Body of pancreas (tissue), 4 donors: ENCODE results near the gene CRYBB1. TPM values are rescaled to one million over a fixed set of nuclear protein-coding genes. Genes with fewer than 3 reads are reported as not detected.

Source experiments
- ATAC-seq: fragments of 150-250 bp; one replicate; pipeline ENCODE4 v1.9.1; 2016
- DNase-seq, 4 donors: peaks; one replicate each; pipeline ENCODE4 v3.0.0-alpha.2; 2019
- H3K27ac ChIP-seq, 4 donors: fragments of 200-600 bp; sonication (generic); 1 replicate in 3 of 4; 2 replicates in 1 of 4; pipeline versions ENCODE4 v1.5.1 to v1.6.1; 2016 to 2019; ENCODE audit warnings: mild to moderate bottlenecking in 1 of 4, mixed read lengths in 1 of 4, moderate library complexity in 1 of 4
- H3K27me3 ChIP-seq, 2 donors: fragments of 200-600 bp; sonication (generic); one replicate each; pipeline ENCODE4 v1.6.0; 2016; ENCODE audit warnings: mild to moderate bottlenecking in 1 of 2
- H3K36me3 ChIP-seq, 2 donors: fragments of 200-600 bp; sonication (generic); replicated peaks in 1 of 2; 2 replicates each; pipeline ENCODE4 v1.5.1; 2016; ENCODE audit warnings: low read depth in 2 of 2; ENCODE audit not compliant: insufficient read depth in 1 of 2
- H3K4me1 ChIP-seq: fragments of 200-600 bp; sonication (generic); one replicate; pipeline ENCODE4 v1.6.0; 2016
- H3K4me3 ChIP-seq, 2 donors: fragments of 200-600 bp; sonication (generic); 1 replicate in 1 of 2; 2 replicates in 1 of 2; pipeline ENCODE4 v1.5.1; 2016 to 2019
- H3K9me3 ChIP-seq, 3 donors: fragments of 200-600 bp; sonication (generic); 1 replicate in 2 of 3; 2 replicates in 1 of 3; pipeline ENCODE4 v1.5.1; 2016
- CTCF ChIP-seq, 7 experiments: fragments of 450-650 bp in 4 of 7; fragments of 200-600 bp in 3 of 7; sonication (generic) in 3 of 7; IDR thresholded peaks; one replicate each; pipeline ENCODE4 v1.5.1; 2016 to 2019; ENCODE audit warnings: antibody characterized with exemption in 7 of 7
- POLR2A ChIP-seq, 3 donors: fragments of 450-650 bp; IDR thresholded peaks; one replicate each; pipeline ENCODE4 v1.6.1; 2016; ENCODE audit warnings: antibody characterized with exemption in 3 of 3, mild to moderate bottlenecking in 2 of 3
- WGBS, 2 donors: methylation state at CpG; one replicate each; pipeline ENCODE4 v1.1.5; 2017; 5-methylcytosine and 5-hydroxymethylcytosine counted together
- intact Hi-C: fragments of 100-400 bp; cut with DNase I; formaldehyde crosslinking; loops from one replicate; pipeline ENCODE4 v1.15.1; 2023
- total RNA-seq, 2 donors: library from RNA; depleted of rRNA; stranded (reverse); fragments of >200 nt; gene quantifications; one replicate each; pipeline ENCODE4 v1.1.0, GENCODE V29; 2016

The CRYBB1 gene
- total RNA-seq, 2 donors from 2014 or later, result 0.52 TPM; not detected in 1

GRCh38 chr22:26610072-26610958 lies 7.5 kb downstream of the CRYBB1 start:
- intact Hi-C loops, result no loop called here
- no peaks in the 10 kb centered on the region for H3K4me1 ChIP-seq
- DNase-seq (peak in 2 of 4 donors; percentile 10 to 16), ATAC-seq (no peak)
- no peak overlapping the region for H3K27ac ChIP-seq
- TF ChIP-seq POLR2A (IDR thresholded peaks at IDR 0.05) (no peak), CTCF (IDR thresholded peaks at IDR 0.05) (no peak)
- H3K36me3 ChIP-seq, result no peaks in the 10 kb centered on the region
- H3K27me3 ChIP-seq, result no peaks in the 10 kb centered on the region
- WGBS, 2 donors, result 51 to 69% methylated on average over 12 of the region's 12 CpGs
- no peaks in the 10 kb centered on the region for H3K9me3 ChIP-seq
- no peak overlapping the region for H3K4me3 ChIP-seq

- ATAC-seq (no peak), DNase-seq (no peak)
- intact Hi-C loops, result no loop called here
- H3K36me3 ChIP-seq, result no peaks in the 10 kb centered on the region
- 72 to 76% methylated on average over 2 of the region's 2 CpGs for WGBS, 2 donors
- TF ChIP-seq POLR2A (IDR thresholded peaks at IDR 0.05) (no peak), CTCF (IDR thresholded peaks at IDR 0.05) (no peak)
- H3K4me1 ChIP-seq, result no peaks in the 10 kb centered on the region
- no peak overlapping the region for H3K27ac ChIP-seq
- H3K27me3 ChIP-seq, result no peaks in the 10 kb centered on the region
- H3K9me3 ChIP-seq, result no peaks in the 10 kb centered on the region
- no peak overlapping the region for H3K4me3 ChIP-seq
These were observed 8.5 kb downstream of the CRYBB1 start for GRCh38 chr22:26609287-26609686.

GRCh38 chr22:26608129-26608528 lies 9.7 kb downstream of the CRYBB1 start:
- H3K4me3 ChIP-seq, result no peak overlapping the region
- DNase-seq (no peak), ATAC-seq (no peak)
- intact Hi-C loops, result no loop called here
- H3K36me3 ChIP-seq, result no peaks in the 10 kb centered on the region
- no peaks in the 10 kb centered on the region for H3K27me3 ChIP-seq
- H3K4me1 ChIP-seq, result no peaks in the 10 kb centered on the region
- TF ChIP-seq CTCF (IDR thresholded peaks at IDR 0.05) (no peak), POLR2A (IDR thresholded peaks at IDR 0.05) (no peak)
- 26 to 28% methylated on average over 2 of the region's 2 CpGs for WGBS, 2 donors
- H3K27ac ChIP-seq, result no peak overlapping the region
- no peaks in the 10 kb centered on the region for H3K9me3 ChIP-seq

- Histone ChIP-seq H3K4me3 (no peak overlapping the region), H3K4me1 (no peaks in the 10 kb centered on the region), H3K27ac (no peak overlapping the region), H3K36me3 (no peaks in the 10 kb centered on the region), H3K9me3 (no peaks in the 10 kb centered on the region), H3K27me3 (no peaks in the 10 kb centered on the region)
- WGBS, 2 donors, result 73 to 76% methylated on average over 4 of the region's 4 CpGs
- intact Hi-C loops, result no loop called here
- no peak for ATAC-seq
- no peak for DNase-seq
- TF ChIP-seq CTCF (IDR thresholded peaks at IDR 0.05) (no peak), POLR2A (IDR thresholded peaks at IDR 0.05) (no peak)
These were observed 11.2 kb downstream of the CRYBB1 start for GRCh38 chr22:26606611-26607010.

GRCh38 chr22:26604368-26604767 lies 13.5 kb downstream of the CRYBB1 start:
- no peaks in the 10 kb centered on the region for H3K9me3 ChIP-seq
- 83 to 96% methylated on average over 1 of the region's 1 CpG for WGBS, 2 donors

More at GRCh38 chr22:26604368-26604767, 13.5 kb downstream of the CRYBB1 start:
- Histone ChIP-seq H3K4me1 (no peaks in the 10 kb centered on the region), H3K4me3 (no peak overlapping the region), H3K27me3 (no peaks in the 10 kb centered on the region), H3K27ac (no peak overlapping the region), H3K36me3 (no peaks in the 10 kb centered on the region)
- no peak for ATAC-seq
- intact Hi-C loops, result no loop called here
- no peak for DNase-seq
- TF ChIP-seq POLR2A (IDR thresholded peaks at IDR 0.05), result no peak
- no peak for TF ChIP-seq CTCF (IDR thresholded peaks at IDR 0.05)
